Measurements from ENCODE around the gene LMAN2.

GRCh38 chr5:177399997-177400868, 48.8 kb upstream of the LMAN2 start, which contains the start of gene PFN3:
- TF ChIP-seq CTCF (conservative IDR thresholded peaks at IDR 0.05; ENCODE audit: low read length) (no peak), EZH2phosphoT487 (IDR thresholded peaks at IDR 0.05; ENCODE audit: borderline replicate concordance, low read depth, low read length) (no peak)

Measured in OCI-LY7 (cell line).